Liver (tissue), 9 donors: ENCODE measurements around the gene CLDN24. TPM values are rescaled to one million over a fixed set of nuclear protein-coding genes. Genes with fewer than 3 reads are reported as not detected.

Experiments
- DNase-seq: peaks from one replicate; pipeline ENCODE4 v3.0.0-alpha.2; 2017; ENCODE audit warnings: low spot score
- H3K27ac ChIP-seq, 2 donors: one replicate each; pipeline ENCODE4 v1.7.0; 2013; ENCODE audit warnings: inconsistent platforms in 2 of 2, low read length in 2 of 2, control low read depth in 1 of 2, low read depth in 1 of 2, mild to moderate bottlenecking in 1 of 2
- H3K27me3 ChIP-seq, 4 donors: one replicate each; pipeline versions ENCODE4 v1.6.1 to v1.7.0; 2013; ENCODE audit warnings: low read length in 3 of 4, inconsistent platforms in 1 of 4, mild to moderate bottlenecking in 1 of 4, moderate library complexity in 1 of 4; ENCODE audit not compliant: control insufficient read depth in 4 of 4, insufficient read depth in 4 of 4
- H3K36me3 ChIP-seq, 4 donors: one replicate each; pipeline versions ENCODE4 v1.6.1 to v1.7.0; 2013; ENCODE audit warnings: low read length in 3 of 4, mild to moderate bottlenecking in 3 of 4, low read depth in 1 of 4, moderate library complexity in 1 of 4; ENCODE audit not compliant: control insufficient read depth in 4 of 4, insufficient read depth in 3 of 4
- H3K4me1 ChIP-seq, 4 donors: one replicate each; pipeline versions ENCODE4 v1.6.1 to v1.7.0; 2013; ENCODE audit warnings: low read length in 3 of 4, mild to moderate bottlenecking in 3 of 4, moderate library complexity in 1 of 4; ENCODE audit not compliant: control insufficient read depth in 4 of 4, insufficient read depth in 4 of 4
- H3K4me3 ChIP-seq, 3 donors: one replicate each; pipeline versions ENCODE4 v1.6.1 to v1.7.0; 2013; ENCODE audit warnings: low read length in 3 of 3, control low read depth in 1 of 3, low read depth in 1 of 3, mild to moderate bottlenecking in 1 of 3
- H3K9ac ChIP-seq, 2 donors: one replicate each; pipeline ENCODE4 v1.7.0; 2013; ENCODE audit warnings: low read length in 2 of 2, mild to moderate bottlenecking in 2 of 2, moderate library complexity in 2 of 2, control low read depth in 1 of 2, low read depth in 1 of 2
- H3K9me3 ChIP-seq, 4 donors: one replicate each; pipeline versions ENCODE4 v1.6.1 to v1.7.0; 2013; ENCODE audit warnings: low read length in 3 of 4; ENCODE audit not compliant: control insufficient read depth in 4 of 4
- ATF3 ChIP-seq: IDR thresholded peaks from 2 replicates; pipeline ENCODE4 v1.6.1; 2016; ENCODE audit warnings: antibody characterized with exemption
- CTCF ChIP-seq: fragments of 150-350 bp; IDR thresholded peaks from 2 replicates; pipeline ENCODE4 v1.5.1; 2017; ENCODE audit warnings: improper control_type of control experiment, low read depth, low read length; ENCODE audit not compliant: missing input control
- EGR1 ChIP-seq, 2 donors: IDR thresholded peaks; 2 replicates each; pipeline ENCODE4 v1.6.1; 2016 to 2018; ENCODE audit warnings: antibody characterized with exemption in 2 of 2, low read depth in 2 of 2
- FOXA1 ChIP-seq: IDR thresholded peaks from 2 replicates; pipeline ENCODE4 v1.6.1; 2016; ENCODE audit warnings: antibody characterized with exemption
- FOXA2 ChIP-seq: IDR thresholded peaks from 2 replicates; pipeline ENCODE4 v1.6.1; 2016; ENCODE audit warnings: antibody characterized with exemption
- GABPA ChIP-seq, 2 donors: IDR thresholded peaks in 1 of 2; conservative IDR thresholded peaks in 1 of 2; 2 replicates each; pipeline ENCODE4 v1.6.1; 2016; ENCODE audit warnings: antibody characterized with exemption in 2 of 2, mild to moderate bottlenecking in 1 of 2, moderate library complexity in 1 of 2
- HNF4A ChIP-seq, 2 donors: conservative IDR thresholded peaks; 2 replicates each; pipeline ENCODE4 v1.6.1; 2016; ENCODE audit warnings: antibody characterized with exemption in 2 of 2, mild to moderate bottlenecking in 2 of 2
- HNF4G ChIP-seq: IDR thresholded peaks from 2 replicates; pipeline ENCODE4 v1.6.1; 2016; ENCODE audit warnings: antibody characterized with exemption
- JUND ChIP-seq, 2 donors: IDR thresholded peaks; 2 replicates each; pipeline ENCODE4 v1.6.1; 2016; ENCODE audit warnings: antibody characterized with exemption in 2 of 2
- MAX ChIP-seq: IDR thresholded peaks from 2 replicates; pipeline ENCODE4 v1.6.1; 2016; ENCODE audit warnings: antibody characterized with exemption
- NR2F2 ChIP-seq: IDR thresholded peaks from 2 replicates; pipeline ENCODE4 v1.6.1; 2016; ENCODE audit warnings: antibody characterized with exemption
- RAD21 ChIP-seq, 2 donors: IDR thresholded peaks; 2 replicates each; pipeline ENCODE4 v1.6.1; 2016; ENCODE audit warnings: antibody characterized with exemption in 2 of 2, mild to moderate bottlenecking in 2 of 2
- REST ChIP-seq: IDR thresholded peaks from 2 replicates; pipeline ENCODE4 v1.6.1; 2016; ENCODE audit warnings: antibody characterized with exemption, mild to moderate bottlenecking
- RXRA ChIP-seq, 2 donors: IDR thresholded peaks; 2 replicates each; pipeline ENCODE4 v1.6.1; 2017 to 2018; ENCODE audit warnings: antibody characterized with exemption in 2 of 2, mild to moderate bottlenecking in 1 of 2
- SP1 ChIP-seq: IDR thresholded peaks from 2 replicates; pipeline ENCODE4 v1.6.1; 2018; ENCODE audit warnings: antibody characterized with exemption, mild to moderate bottlenecking
- TAF1 ChIP-seq: conservative IDR thresholded peaks from 2 replicates; pipeline ENCODE4 v1.6.1; 2016; ENCODE audit warnings: antibody characterized with exemption, mild to moderate bottlenecking
- YY1 ChIP-seq: IDR thresholded peaks from 2 replicates; pipeline ENCODE4 v1.6.1; 2016; ENCODE audit warnings: antibody characterized with exemption, mild to moderate bottlenecking
- ZBTB33 ChIP-seq: IDR thresholded peaks from 2 replicates; pipeline ENCODE4 v1.6.1; 2016; ENCODE audit warnings: antibody characterized with exemption
- WGBS: extraction: QIAGEN DNeasy Blood & Tissue Kit; methylation state at CpG from one replicate; pipeline ENCODE4 v1.1.7; 2013; 5-methylcytosine and 5-hydroxymethylcytosine counted together
- polyA plus RNA-seq, 2 donors: library from polyadenylated mRNA; stranded (reverse) in 1 of 2; unstranded in 1 of 2; fragments of 200-250 nt in 1 of 2; fragments of >200 nt in 1 of 2; fragmentation: Nextera tagmentation in 1 of 2; extraction: Ambion mirVana in 1 of 2; gene quantifications; one replicate each; pipeline versions ENCODE4 v1.2.1 to v1.2.3, GENCODE V29; 2013 to 2015
- total RNA-seq, 2 donors: library from RNA; depleted of rRNA; stranded (reverse); fragments of >200 nt; gene quantifications; one replicate each; pipeline ENCODE4 v1.2.3, GENCODE V29; 2014
- donor health status: healthy.
- donor health status: healthy.
- donor health status: healthy.
- donor health status: healthy.
- donor health status: healthy.

CLDN24 gene
- total and polyA plus RNA-seq, 4 donors, result not detected

- TF ChIP-seq CTCF (no peak), YY1 (no peak), TAF1 (no peak), HNF4G (no peak), JUND (IDR thresholded peaks at IDR 0.05) (no peak), EGR1 (IDR thresholded peaks at IDR 0.05; ENCODE audit: low read depth in 2 of 2) (no peak), HNF4A (conservative IDR thresholded peaks at IDR 0.05) (no peak)
These were observed 21.6 kb downstream of the CLDN24 start (continued) for GRCh38 chr4:183300655-183301054.

GRCh38 chr4:183300070-183300469 lies 22.2 kb downstream of the CLDN24 start:
- H3K4me1 ChIP-seq, result no peaks in the 10 kb centered on the region
- DNase-seq, result no peak
- no peak overlapping the region for H3K27ac ChIP-seq
- H3K36me3 ChIP-seq, result peaks cover 4 to 32% (median 19%) of the 10 kb centered on the region in 4 donors
- H3K4me3 ChIP-seq, result no peak overlapping the region
- WGBS, result 77% methylated on average over 6 of the region's 6 CpGs
- H3K27me3 ChIP-seq, result no peaks in the 10 kb centered on the region
- H3K9ac ChIP-seq, result no peak overlapping the region
- H3K9me3 ChIP-seq, result no peaks in the 10 kb centered on the region
- TF ChIP-seq CTCF (no peak), ATF3 (no peak), JUND (IDR thresholded peaks at IDR 0.05) (no peak), TAF1 (no peak), RAD21 (IDR thresholded peaks at IDR 0.05) (no peak), SP1 (no peak), GABPA (IDR thresholded peaks at IDR 0.05 in 1 of 2, conservative IDR thresholded peaks at IDR 0.05 in 1 of 2) (no peak), FOXA2 (no peak), RXRA (IDR thresholded peaks at IDR 0.05) (no peak), NR2F2 (no peak), HNF4A (conservative IDR thresholded peaks at IDR 0.05) (no peak), HNF4G (no peak), MAX (no peak), REST (no peak), ZBTB33 (no peak), YY1 (no peak), FOXA1 (no peak)
